ENCODE results near the gene PRPF38B. TPM values are rescaled to one million over a fixed set of nuclear protein-coding genes. Genes with fewer than 3 reads are reported as not detected.
A peak's percentile ranks its signal among the peaks of the same experiment; 100 is the strongest.

Gene PRPF38B
- total and polyA plus RNA-seq, 9 of the 15 experiments (the other 6 are each of a cell fraction or from before 2014, with no cell fraction given) = 25.3 to 85.5 (median 66.4) TPM

- TF ChIP-seq NCOA4 (IDR thresholded peaks at IDR 0.05; ENCODE audit: partially characterized antibody) (no peak), CSDE1 (IDR thresholded peaks at IDR 0.05) (0 out of 4 replicates have a peak, but pooled peaks of 1 of the 2 experiments have one; percentile 13), ZNF551 (CRISPR knock-in tag; IDR thresholded peaks at IDR 0.05) (no peak), ARID2 (IDR thresholded peaks at IDR 0.05) (no peak), THAP7 (CRISPR knock-in tag; IDR thresholded peaks at IDR 0.05) (no peak), ZNF518B (CRISPR knock-in tag; IDR thresholded peaks at IDR 0.05) (no peak), CREM (IDR thresholded peaks at IDR 0.05; ENCODE audit: low read depth) (no peak; the same call in 1 of the 2 replicates), JUN (IDR thresholded peaks at IDR 0.05; ENCODE audit: borderline replicate concordance, low read depth, low read length) (no peak), JUN (CRISPR knock-in tag; IDR thresholded peaks at IDR 0.05; ENCODE audit: borderline replicate concordance) (no peak), DLX4 (CRISPR knock-in tag; IDR thresholded peaks at IDR 0.05) (no peak), SOX6 (IDR thresholded peaks at IDR 0.05) (0 out of 2 replicates have a peak, but pooled peaks have one; percentile 8), BHLHE40 (IDR thresholded peaks at IDR 0.05; ENCODE audit: low read length) (no peak), VEZF1 (CRISPR knock-in tag; IDR thresholded peaks at IDR 0.05) (peak; percentile 50; the same call in 1 of the 2 replicates), PRDM10 (IDR thresholded peaks at IDR 0.05; ENCODE audit: partially characterized antibody) (peak; percentile 49), E4F1 (CRISPR knock-in tag; IDR thresholded peaks at IDR 0.05; ENCODE audit: borderline replicate concordance) (no peak)
Observed at GRCh38 chr1:108747171-108747850, 55.2 kb downstream of the PRPF38B start (continued).

Data from K562 (cell line).